Natural killer cell (primary cell): ENCODE measurements around the gene ABHD2. TPM values are rescaled to one million over a fixed set of nuclear protein-coding genes. Genes with fewer than 3 reads are reported as not detected.

ENCODE experiments used
- ATAC-seq, 3 donors: fragments of 150-1000 bp in 2 of 3; fragments of 200-7000 bp in 1 of 3; cut with Tn5 transposase; 1 replicate in 1 of 3; 2 replicates in 2 of 3; pipeline ENCODE4 v1.10.0; 2021; ENCODE audit warnings: mild to moderate bottlenecking in 2 of 3, moderate library complexity in 2 of 3
- DNase-seq, 2 donors: peaks; one replicate each; pipeline versions ENCODE4 v3.0.0 to v3.0.0-alpha.2; 2013 to 2021; ENCODE audit warnings: mixed read lengths in 1 of 2
- H3K27ac ChIP-seq: one replicate; pipeline ENCODE4 v1.5.1; 2013; ENCODE audit warnings: mild to moderate bottlenecking, low read length
- H3K27me3 ChIP-seq: one replicate; pipeline ENCODE4 v1.6.1; 2013; ENCODE audit warnings: low read length; ENCODE audit not compliant: control insufficient read depth, insufficient read depth
- H3K36me3 ChIP-seq: one replicate; pipeline ENCODE4 v1.6.1; 2013; ENCODE audit warnings: low read length; ENCODE audit not compliant: control insufficient read depth, insufficient read depth
- H3K4me1 ChIP-seq: one replicate; pipeline ENCODE4 v1.6.1; 2013; ENCODE audit warnings: low read length; ENCODE audit not compliant: control insufficient read depth, insufficient read depth
- H3K4me3 ChIP-seq: one replicate; pipeline ENCODE4 v1.5.1; 2013; ENCODE audit warnings: low read length
- H3K9me3 ChIP-seq: one replicate; pipeline ENCODE4 v1.6.1; 2013; ENCODE audit warnings: low read length; ENCODE audit not compliant: control insufficient read depth, insufficient read depth
- H3K27ac Mint-ChIP-seq, 2 donors: one replicate each; pipeline ENCODE4 v1.8.0; 2022; ENCODE audit warnings: mild to moderate bottlenecking in 2 of 2, mixed read lengths in 2 of 2, moderate library complexity in 1 of 2
- H3K27me3 Mint-ChIP-seq, 2 donors: one replicate each; pipeline ENCODE4 v1.8.0; 2022; ENCODE audit warnings: low read depth in 2 of 2, mixed read lengths in 2 of 2
- H3K36me3 Mint-ChIP-seq: one replicate; pipeline ENCODE4 v1.8.0; 2022; ENCODE audit warnings: mixed read lengths
- H3K4me1 Mint-ChIP-seq, 2 donors: one replicate each; pipeline ENCODE4 v1.8.0; 2022; ENCODE audit warnings: mixed read lengths in 2 of 2
- H3K4me3 Mint-ChIP-seq: one replicate; pipeline ENCODE4 v1.8.0; 2022; ENCODE audit warnings: mild to moderate bottlenecking, moderate library complexity, mixed read lengths
- H3K9me3 Mint-ChIP-seq, 2 donors: one replicate each; pipeline ENCODE4 v1.8.0; 2022; ENCODE audit warnings: mixed read lengths in 2 of 2
- WGBS: methylation state at CpG from one replicate; pipeline ENCODE4 v1.1.7; 2013; ENCODE audit warnings: missing lambda C conversion rate; ENCODE audit not compliant: insufficient coverage; 5-methylcytosine and 5-hydroxymethylcytosine counted together
- intact Hi-C: fragments of 100-400 bp; cut with micrococcal nuclease; formaldehyde crosslinking; loops from one replicate; pipeline ENCODE4 v1.14.2; 2022
- total RNA-seq, 4 donors: library from RNA; stranded (reverse); fragments of 120-200 nt in 1 of 4; gene quantifications; one replicate each; pipeline versions ENCODE4 v1.2.3 to v1.2.4, GENCODE V29; 2013 to 2022
- TF ChIP-seq, protein P1 (sequence below): fragments of 200-600 bp; IDR thresholded peaks from one replicate; pipeline ENCODE4 v1.8.0; 2022; ENCODE audit warnings: antibody characterized with exemption

The ABHD2 gene
- total RNA-seq, 3 donors from 2014 or later (not counting 1 experiment from before 2014, with no cell fraction given) = 187 to 236 (median 191) TPM

DNA sequence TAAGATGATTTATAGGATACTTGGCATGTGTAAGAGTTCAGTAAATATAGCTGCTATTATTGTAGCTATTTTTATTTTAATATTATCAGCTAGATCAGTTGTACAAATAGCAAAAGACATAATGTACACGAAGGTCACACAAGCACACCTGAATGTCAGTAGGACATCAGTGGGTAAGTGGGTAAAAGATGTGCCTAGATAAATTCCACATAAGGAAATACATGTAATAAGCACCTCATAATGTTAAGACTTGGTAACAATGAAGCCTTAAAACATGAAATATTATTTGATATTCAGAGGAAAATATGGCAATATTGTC is 41.5 kb downstream of the ABHD2 start:
- no peak for DNase-seq
- peaks cover 9% of the 10 kb centered on the region for H3K36me3 ChIP-seq
- TF ChIP-seq, protein P1, sequence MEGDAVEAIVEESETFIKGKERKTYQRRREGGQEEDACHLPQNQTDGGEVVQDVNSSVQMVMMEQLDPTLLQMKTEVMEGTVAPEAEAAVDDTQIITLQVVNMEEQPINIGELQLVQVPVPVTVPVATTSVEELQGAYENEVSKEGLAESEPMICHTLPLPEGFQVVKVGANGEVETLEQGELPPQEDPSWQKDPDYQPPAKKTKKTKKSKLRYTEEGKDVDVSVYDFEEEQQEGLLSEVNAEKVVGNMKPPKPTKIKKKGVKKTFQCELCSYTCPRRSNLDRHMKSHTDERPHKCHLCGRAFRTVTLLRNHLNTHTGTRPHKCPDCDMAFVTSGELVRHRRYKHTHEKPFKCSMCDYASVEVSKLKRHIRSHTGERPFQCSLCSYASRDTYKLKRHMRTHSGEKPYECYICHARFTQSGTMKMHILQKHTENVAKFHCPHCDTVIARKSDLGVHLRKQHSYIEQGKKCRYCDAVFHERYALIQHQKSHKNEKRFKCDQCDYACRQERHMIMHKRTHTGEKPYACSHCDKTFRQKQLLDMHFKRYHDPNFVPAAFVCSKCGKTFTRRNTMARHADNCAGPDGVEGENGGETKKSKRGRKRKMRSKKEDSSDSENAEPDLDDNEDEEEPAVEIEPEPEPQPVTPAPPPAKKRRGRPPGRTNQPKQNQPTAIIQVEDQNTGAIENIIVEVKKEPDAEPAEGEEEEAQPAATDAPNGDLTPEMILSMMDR = no peak
- H3K4me1 Mint-ChIP-seq = peaks cover 29 to 36% of the 10 kb centered on the region in 2 donors
- no peak overlapping the region for H3K4me3 ChIP-seq
- peak overlapping the region; percentile 82 for H3K4me3 Mint-ChIP-seq
- peak overlapping the region; percentile 94 for H3K27ac ChIP-seq
- H3K27me3 ChIP-seq = no peaks in the 10 kb centered on the region
- H3K9me3 Mint-ChIP-seq = no peaks in the 10 kb centered on the region
- H3K27me3 Mint-ChIP-seq = no peaks in the 10 kb centered on the region
- peak in 2 of 3 donors; percentile 1 to 2 for ATAC-seq
- no peaks in the 10 kb centered on the region for H3K9me3 ChIP-seq
- WGBS = 60% methylated on average over 1 of the region's 1 CpG
- peaks cover 59% of the 10 kb centered on the region for H3K4me1 ChIP-seq
- H3K36me3 Mint-ChIP-seq = peaks cover 8% of the 10 kb centered on the region
- H3K27ac Mint-ChIP-seq = no peak overlapping the region
- intact Hi-C loops = loop anchor here (1.0 to 2.0 kb wide), 4 partner anchors 11 to 73 kb away; partner anchors contain the start of gene ABHD2

DNA sequence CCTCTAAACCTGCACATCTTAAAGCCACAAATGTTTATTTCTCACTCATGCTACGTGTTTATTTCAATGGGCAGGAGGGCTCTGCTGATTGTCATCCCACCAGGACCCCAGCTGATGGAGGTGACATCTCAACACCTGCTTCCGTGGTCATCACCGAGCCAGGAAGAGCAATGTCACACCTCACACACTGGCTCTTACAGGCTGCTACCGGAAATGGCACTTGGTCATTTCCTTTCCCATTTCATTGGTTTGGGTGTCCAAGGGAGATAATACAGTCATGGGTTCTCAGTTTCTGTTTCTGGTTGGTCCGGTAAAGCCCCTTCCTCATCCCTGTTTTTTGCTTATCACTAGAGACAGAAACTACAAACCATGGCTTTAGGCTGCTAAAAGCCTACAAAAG is 41.9 kb downstream of the ABHD2 start:
- Mint-ChIP-seq H3K27me3 (no peaks in the 10 kb centered on the region), H3K4me1 (peaks cover 32 to 39% of the 10 kb centered on the region in 2 donors), H3K27ac (no peak overlapping the region), H3K9me3 (no peaks in the 10 kb centered on the region), H3K36me3 (peaks cover 8% of the 10 kb centered on the region), H3K4me3 (peak overlapping the region; percentile 82)
- Histone ChIP-seq H3K4me1 (peaks cover 59% of the 10 kb centered on the region), H3K4me3 (no peak overlapping the region), H3K36me3 (peaks cover 9% of the 10 kb centered on the region), H3K9me3 (no peaks in the 10 kb centered on the region), H3K27ac (peak overlapping the region; percentile 94), H3K27me3 (no peaks in the 10 kb centered on the region)
- TF ChIP-seq, protein P1 = no peak
- DNase-seq (peak; percentile 66 to 70), ATAC-seq (peak; percentile 69 to 84 (median 78))
- intact Hi-C loops = loop anchor here (1.0 kb wide), 3 partner anchors 10 to 42 kb away; partner anchors contain the start of gene ABHD2
- WGBS = 20% methylated on average over 5 of the region's 5 CpGs

DNA sequence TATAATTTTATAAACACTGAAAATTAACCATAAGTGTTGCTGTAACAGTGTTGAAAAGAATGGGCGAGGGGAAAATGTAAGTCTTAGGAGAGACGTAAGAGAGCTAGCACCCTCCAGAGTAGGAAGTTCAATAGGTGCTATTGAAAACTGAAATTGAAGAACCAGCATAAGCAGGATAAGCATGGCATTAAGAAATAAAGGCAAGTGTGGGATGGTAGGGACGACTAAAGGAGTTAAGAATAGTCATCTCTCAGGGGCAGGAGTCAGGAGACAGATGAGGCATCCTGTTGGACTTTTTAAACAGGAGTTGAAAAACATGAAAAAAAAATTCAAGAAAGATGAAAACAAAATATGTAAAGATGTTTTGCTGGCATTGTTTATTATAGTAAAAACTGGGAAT is 43.5 kb downstream of the ABHD2 start:
- intact Hi-C loops = no loop called here
- Mint-ChIP-seq H3K27ac (no peak overlapping the region), H3K9me3 (peaks cover 2% of the 10 kb centered on the region in 2 donors), H3K36me3 (peaks cover 12% of the 10 kb centered on the region), H3K4me3 (peak overlapping the region; percentile 82), H3K27me3 (no peaks in the 10 kb centered on the region), H3K4me1 (peaks cover 36 to 54% of the 10 kb centered on the region in 2 donors)
- WGBS = 65% methylated on average over 3 of the region's 3 CpGs
- H3K36me3 ChIP-seq = no peaks in the 10 kb centered on the region
- DNase-seq = no peak
- no peak for ATAC-seq
- H3K4me1 ChIP-seq = peaks cover 73% of the 10 kb centered on the region
- H3K9me3 ChIP-seq = no peaks in the 10 kb centered on the region
- no peaks in the 10 kb centered on the region for H3K27me3 ChIP-seq
- TF ChIP-seq, protein P1 = no peak
- H3K27ac ChIP-seq = peak overlapping the region; percentile 94
- no peak overlapping the region for H3K4me3 ChIP-seq
